ENCODE data around the gene POLR3E.

DNA sequence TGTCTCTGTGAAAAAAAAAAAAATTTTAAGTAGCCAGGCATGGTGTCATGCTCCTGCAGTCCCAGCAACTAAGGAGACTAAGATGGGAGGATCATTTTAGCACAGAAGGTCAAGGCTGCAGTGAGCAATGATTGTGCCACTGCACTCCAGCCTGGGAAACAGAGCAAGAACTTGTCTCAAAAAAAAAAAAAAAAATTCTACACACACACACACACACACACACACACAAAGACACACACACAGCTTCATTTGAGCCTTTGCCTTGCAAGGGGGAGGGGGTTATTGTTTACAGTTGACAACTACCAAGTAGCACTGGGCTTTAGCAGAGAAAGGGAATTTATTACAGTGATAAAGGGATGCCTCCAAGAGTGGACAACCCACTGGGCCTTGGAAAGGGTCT, 4.9 kb upstream of the POLR3E start:
- TF ChIP-seq, protein P1, sequence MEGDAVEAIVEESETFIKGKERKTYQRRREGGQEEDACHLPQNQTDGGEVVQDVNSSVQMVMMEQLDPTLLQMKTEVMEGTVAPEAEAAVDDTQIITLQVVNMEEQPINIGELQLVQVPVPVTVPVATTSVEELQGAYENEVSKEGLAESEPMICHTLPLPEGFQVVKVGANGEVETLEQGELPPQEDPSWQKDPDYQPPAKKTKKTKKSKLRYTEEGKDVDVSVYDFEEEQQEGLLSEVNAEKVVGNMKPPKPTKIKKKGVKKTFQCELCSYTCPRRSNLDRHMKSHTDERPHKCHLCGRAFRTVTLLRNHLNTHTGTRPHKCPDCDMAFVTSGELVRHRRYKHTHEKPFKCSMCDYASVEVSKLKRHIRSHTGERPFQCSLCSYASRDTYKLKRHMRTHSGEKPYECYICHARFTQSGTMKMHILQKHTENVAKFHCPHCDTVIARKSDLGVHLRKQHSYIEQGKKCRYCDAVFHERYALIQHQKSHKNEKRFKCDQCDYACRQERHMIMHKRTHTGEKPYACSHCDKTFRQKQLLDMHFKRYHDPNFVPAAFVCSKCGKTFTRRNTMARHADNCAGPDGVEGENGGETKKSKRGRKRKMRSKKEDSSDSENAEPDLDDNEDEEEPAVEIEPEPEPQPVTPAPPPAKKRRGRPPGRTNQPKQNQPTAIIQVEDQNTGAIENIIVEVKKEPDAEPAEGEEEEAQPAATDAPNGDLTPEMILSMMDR (IDR thresholded peaks at IDR 0.05): no peak
- no peak for TF ChIP-seq POLR2A (IDR thresholded peaks at IDR 0.05)

Measured in esophagus squamous epithelium (tissue), 4 donors.